NCI-H1105 (cell line): ENCODE results near the gene BCL2L2.

Experiments
- DNase-seq: peaks from one replicate; lab custom pipeline; 2025; lab: John Stamatoyannopoulos, UW

Gene BCL2L2

DNA sequence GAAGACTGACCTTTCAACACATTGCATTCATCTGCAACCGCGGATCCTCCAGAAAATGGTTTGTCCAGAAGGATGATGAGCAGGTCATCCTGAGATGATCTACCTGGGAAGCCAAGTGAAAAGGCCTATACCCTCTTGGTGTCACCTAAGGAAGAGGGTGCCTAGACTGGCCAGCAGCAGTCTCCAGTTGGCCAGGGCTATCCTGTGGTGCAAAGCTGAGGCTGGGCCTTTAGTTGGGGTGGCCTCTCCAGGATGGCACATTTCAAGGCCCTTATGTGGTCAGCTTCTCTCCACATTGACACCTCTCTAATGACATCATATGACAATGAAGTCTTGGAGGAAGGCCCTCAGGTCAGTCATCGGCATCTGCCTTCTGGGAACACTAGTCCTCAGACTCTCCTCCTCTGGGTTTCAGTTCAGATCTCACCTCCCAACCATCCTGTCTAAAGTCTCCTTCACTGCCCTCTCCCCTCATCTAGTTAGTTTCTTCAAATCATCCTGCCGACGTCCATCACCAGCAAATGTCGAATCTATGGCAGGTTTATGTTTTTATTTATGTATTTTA, 49.3 kb downstream of the BCL2L2 start:
- DNase-seq = no peak

DNA sequence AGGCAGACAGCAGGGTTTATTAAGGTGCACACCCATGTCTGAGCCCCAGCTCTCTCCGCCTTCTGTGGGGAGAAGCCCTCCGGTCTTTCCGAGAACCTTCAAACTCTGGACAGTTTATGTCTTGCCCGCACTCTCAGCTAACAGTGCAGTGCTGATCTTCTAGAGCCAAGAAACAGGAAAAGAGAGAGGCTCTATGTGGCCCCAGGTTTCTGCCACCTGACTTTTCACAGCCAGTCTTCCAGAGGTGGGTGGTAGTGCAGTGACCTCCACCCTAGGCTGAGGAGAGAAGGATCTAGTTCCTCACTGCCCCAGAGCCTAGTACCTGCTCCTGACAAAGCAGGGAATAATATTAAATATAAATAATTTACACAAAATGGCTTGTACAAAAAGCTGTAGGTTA, 50.0 kb downstream of the BCL2L2 start:
- DNase-seq = no peak

DNA sequence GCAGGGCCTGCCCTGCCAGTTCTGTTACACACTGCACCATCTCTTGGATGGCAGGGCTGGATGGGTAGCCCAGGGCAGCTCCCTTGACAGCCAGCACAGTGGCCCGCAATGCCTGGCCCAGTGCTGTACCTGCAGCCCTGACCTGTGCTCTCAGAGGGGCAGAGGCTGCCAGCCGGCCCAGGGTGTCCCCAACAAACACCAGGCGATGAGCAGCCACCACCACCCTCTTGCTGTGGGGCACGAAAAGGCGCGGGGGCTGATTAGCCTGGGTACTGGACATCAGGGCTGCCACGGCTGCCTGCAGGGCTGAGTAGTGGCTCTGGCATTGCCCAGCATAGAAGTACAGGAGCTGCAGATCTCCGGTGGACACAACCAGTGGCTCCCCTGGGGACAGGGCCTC, 50.6 kb downstream of the BCL2L2 start:
- DNase-seq = no peak

DNA sequence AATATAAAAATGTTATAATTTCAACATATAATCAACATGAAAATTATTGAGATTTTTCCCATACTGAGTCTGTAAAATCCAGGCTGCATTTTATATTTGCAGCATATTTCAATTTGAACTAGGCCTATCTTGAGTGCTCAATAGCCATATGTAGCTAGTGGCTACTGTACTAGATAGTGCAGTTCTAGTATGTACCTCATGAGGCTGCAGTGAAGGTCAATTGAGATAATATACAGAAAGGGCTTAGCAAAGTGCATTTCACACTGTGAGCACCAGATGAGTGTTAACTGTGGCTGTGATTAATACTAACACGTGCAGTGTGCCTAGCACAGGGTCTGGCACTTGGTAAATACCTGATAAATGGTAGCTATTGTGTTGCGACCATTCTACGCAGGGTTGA, 51.4 kb downstream of the BCL2L2 start:
- no peak for DNase-seq

DNA sequence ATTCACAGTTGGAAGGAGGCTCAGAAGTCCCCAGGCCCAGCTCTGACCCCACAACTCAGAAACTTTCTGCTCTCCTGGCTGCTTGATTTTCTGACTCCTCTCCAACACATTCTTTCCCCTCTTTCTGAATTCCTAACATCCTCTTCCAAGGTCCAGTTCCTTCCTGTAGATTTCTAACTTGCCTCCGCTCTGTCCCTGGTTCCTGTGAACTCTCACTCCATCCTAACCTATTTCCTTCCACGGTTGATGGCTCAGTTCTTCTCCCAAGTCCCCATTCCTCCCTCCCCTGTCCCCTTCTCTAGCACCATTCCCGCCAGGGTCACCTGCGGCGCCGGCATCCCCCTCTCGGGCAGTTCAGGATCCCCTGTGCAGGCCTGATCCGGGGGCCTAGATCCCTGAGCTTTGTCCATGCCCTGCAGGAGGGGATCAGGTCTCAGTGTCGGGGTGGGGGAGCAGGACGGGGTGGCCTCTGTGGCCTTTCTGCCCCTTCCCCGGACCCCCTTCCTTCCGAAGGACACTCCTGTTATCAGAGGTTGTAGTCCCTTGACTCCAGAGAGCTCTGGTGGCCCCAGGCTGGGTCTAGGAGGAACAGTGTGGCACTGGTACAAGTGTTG, 52.0 kb downstream of the BCL2L2 start:
- no peak for DNase-seq

DNA sequence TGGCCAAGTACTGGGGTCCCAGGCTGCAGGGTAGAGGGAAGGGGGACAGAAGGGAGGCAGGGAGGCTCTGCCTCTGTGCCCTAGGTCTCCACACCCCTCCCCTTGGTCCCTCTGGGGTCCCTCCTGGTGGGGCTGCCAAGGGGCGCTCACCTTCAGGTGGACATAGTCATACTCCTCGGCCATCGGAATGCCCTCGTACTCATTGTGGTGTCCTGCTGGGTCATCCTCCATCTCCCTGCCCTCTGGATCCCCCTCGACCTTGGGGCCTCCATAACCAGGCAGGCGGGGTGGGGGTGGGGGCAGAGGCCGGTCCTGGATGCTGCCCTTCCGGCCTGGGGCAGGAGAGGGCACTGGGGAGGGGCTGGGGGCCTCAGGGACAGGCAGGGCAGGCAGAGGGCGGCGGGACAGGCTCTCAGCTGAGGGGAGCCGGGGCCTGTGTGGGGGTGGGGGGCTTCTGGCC, 52.6 kb downstream of the BCL2L2 start:
- no peak for DNase-seq

DNA sequence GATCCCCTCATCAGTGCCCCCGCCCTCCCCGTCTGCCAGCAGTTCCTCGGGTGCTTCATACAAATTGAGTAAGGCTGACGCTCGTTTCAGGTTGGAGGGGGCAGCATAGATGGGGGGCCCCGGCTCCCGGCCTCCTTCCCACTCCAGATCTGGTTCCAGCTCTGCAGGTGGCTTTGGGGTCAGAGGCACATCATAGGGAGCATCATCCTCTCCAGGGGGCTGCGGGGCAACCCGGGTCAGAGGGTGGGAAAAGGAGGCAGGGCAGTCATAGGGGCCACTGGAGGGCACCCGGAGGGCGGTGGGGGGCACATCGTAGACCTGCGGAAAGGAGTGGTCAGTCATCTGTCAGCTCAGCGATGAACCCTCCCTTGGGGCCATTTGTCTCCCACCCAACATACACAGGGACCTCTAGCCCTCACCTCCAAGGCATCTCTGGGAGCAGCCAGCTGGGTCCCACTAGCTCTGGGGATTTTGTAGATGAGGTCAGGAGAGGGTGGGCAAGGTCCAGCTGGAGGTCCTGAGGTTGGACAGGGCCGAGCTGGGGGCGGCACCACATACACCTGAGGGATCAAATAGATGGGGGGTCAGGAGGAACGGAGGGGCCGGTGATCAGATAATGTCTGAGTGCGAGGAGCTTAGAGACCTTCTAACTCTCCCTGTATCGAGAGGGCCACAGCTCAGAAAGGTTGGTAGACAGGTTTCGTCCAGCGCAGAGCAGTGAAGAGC, 53.3 kb downstream of the BCL2L2 start:
- no peak for DNase-seq

DNA sequence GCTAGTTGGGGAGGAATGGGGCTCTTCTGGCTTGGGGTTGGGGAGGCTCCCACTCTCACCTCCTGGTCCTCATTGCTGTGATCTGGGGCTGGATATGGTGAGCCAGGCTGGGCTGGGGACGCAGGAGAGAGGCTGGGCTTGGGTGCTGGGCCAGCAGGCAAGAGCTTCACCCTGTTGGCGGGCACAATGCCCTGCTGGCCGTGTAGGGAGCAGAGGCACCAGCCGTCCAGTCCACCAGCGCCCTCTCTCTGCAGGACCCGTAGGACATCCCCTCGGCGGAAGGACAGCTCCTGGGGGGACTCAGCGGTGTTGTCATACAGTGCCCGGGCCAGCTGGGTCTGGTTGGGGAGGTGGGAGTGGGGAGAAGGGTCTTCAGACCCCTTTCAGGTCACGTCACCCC, 53.9 kb downstream of the BCL2L2 start:
- DNase-seq = no peak

DNA sequence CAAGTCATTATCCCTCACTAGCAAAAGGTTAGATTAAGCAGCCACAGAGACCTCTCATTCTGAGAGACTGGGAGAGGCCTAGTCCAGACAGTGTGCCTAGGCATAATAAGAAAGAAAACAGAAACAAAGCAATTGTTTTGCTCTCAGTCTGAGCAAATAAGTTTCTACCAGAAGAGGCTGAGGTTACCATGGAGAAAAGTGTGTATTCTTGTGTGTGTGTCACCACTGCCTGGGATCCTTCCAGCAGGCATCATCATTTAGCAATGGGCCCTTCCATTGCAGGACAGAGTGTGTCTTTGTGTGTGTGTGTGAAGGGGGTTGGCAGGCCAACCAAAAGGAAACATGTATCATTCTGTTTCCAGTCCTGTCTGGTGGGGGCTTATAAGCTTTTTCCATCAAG, 54.7 kb downstream of the BCL2L2 start:
- DNase-seq = no peak
